ENCODE data around the gene ZW10.
"Not testable (repeated sequence)": the region's sequence is repeated elsewhere in the genome, so short reads cannot be mapped to it uniquely, and the experiment has no call there.

ZW10 gene, protein sequence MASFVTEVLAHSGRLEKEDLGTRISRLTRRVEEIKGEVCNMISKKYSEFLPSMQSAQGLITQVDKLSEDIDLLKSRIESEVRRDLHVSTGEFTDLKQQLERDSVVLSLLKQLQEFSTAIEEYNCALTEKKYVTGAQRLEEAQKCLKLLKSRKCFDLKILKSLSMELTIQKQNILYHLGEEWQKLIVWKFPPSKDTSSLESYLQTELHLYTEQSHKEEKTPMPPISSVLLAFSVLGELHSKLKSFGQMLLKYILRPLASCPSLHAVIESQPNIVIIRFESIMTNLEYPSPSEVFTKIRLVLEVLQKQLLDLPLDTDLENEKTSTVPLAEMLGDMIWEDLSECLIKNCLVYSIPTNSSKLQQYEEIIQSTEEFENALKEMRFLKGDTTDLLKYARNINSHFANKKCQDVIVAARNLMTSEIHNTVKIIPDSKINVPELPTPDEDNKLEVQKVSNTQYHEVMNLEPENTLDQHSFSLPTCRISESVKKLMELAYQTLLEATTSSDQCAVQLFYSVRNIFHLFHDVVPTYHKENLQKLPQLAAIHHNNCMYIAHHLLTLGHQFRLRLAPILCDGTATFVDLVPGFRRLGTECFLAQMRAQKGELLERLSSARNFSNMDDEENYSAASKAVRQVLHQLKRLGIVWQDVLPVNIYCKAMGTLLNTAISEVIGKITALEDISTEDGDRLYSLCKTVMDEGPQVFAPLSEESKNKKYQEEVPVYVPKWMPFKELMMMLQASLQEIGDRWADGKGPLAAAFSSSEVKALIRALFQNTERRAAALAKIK

DNA sequence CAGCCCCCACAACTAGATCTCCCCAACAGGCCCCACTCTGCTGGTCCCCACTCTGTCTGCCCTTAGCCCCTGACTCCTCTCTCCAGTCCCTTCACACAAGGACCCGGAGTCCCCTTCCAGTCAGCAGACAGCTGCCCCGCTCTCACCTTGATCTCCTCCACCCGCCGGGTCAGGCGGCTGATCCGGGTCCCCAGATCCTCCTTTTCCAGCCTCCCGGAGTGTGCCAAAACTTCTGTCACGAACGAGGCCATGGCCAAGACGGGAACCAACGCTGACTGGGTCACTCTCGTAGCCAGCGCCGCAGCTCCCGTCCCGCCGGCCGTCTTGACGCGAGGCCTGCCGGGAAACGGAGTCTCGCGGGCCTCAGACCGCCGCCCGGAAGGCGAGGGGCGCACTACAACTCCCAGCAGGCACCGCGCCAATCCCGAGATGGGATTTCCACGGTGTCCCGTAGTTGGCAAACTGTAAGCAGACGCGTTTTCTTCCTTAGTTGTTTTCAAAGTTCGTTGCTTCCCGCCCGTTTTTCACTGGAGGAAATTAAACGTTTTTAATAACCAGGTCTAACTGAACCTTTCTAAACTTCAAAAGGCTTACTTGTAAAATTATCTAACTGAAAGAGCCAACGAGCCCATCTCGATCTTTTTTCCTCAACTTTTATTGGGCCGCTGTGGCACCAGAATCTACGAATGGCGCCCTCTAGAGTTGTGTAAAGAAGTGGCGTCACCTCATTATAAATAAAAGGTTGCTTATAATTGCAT lies at the start of gene ZW10:
Gene ZW10 (minus strand): TSS at position 277 of the 758 bp plus-strand sequence. CDS start 26 bp downstream, at position 251.
- FAIRE-seq: peak; percentile 92

- no peak for FAIRE-seq
Measured at GRCh38 chr11:113818426-113818825, 44.9 kb upstream of the ZW10 start.

DNA sequence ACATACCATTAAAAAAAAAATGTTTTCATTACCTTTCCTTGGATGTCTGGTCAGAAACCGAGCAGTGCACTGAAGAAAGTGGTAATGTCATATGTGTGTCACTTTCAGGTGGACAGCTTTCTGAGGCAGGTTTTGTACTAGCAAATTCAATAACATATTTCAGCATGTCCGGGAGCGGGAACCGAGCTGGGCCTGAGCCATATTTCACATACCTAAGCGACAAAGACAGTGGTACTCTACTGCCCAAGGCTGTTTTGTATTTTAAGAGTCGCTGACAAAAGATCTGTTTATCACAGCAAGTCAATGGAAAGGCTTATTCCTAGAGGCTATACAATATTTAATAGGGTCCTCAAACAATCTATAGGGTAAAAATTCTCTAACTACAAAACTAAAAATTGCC lies 44.1 kb upstream of the ZW10 start:
- FAIRE-seq: no peak

DNA sequence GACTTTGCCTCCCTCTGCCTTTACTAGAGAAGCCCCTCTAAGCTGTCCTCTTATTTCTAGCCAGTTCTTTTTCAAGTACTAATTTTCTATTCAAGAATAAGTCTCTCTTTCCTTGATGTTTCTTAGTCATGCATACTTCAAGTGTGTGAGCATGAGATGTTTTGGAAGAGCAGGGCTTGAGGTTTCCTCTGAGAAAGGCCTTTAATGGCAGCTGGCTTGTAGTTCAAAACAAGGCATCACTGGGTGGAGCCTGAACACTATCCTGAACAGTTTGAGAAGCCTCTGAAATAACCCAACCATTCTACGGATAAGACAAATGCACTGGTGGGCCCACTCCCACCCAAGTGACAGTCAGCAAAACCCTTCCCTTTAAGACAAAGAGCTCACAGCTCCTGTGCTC lies 43.7 kb upstream of the ZW10 start:
- FAIRE-seq: no peak

DNA sequence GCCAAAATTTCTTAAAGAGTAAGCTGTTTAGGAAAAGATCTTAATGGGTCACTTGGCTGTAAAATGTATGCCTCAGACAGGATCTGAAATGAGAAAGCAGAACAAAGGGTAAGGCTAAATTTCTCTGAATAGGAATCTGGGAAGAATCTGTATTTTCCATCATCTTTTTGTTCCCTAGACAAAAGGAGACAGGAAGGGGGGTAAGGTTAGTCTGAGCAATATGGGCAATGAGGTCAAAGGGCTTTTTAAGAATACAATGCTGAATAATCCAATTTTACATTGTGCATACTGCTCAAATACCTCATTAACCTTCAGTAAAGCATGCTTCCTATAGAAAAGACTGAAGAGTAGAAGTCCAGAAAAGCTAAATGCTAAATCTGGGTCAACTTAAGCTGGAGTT lies 40.7 kb upstream of the ZW10 start:
- no peak for FAIRE-seq

DNA sequence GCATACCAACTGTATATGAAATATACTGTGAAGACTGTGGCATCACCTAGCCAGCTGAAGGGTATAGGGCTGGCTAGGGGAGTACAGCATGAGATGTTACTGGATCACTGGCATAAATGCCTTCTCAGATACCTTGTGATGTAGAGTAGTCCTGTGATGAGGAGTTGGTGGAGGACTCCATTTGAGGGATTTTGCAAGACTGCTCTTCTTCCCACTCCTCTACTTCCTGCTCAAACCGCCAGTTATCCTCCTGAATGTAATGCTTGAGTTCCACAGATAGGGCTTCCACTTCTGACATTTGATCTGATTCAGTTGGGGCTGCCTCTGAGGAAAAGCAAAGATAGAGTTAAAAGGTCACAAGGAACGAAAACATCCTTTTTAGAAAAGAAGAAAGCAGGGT lies 35.4 kb upstream of the ZW10 start:
- no peak for FAIRE-seq

- no peak for FAIRE-seq
Measured at GRCh38 chr11:113806406-113806805, 32.9 kb upstream of the ZW10 start.

DNA sequence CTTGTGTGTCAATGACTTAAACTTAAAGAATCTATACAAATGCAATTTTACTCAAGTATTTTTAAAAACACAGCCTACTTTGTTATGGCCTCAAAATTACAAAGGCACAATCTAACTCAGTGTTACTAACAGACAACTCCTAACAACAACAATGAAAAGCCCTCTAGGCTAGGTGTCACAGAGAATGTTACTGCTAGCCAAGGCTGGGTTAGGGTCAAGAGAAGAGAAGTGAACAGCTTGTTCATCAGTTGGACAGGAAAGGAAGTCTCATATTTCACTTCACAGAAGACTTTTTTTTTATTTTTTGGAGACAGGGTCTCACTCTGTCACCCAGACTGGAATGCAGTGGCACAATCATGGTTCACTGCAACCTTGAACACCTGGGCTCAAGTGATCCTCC lies 32.1 kb upstream of the ZW10 start:
- no peak for FAIRE-seq

DNA sequence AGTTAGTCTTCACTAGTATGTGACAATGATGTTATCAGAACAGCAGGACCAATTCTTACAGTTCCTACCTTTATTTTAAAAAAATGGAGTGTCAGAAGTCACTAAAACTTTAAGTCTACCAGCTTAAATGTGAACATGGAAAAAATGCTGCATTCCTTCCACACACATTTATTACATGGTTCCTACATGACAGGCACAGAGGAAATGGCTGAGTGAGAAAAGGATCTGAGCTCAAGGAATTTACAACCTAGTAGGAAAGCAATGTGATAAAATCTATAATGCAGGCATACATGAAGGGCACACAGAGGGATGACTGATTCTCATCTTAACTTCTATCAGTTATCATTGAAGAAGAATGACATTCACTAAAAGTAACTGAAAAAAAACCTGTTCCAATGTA lies 29.1 kb upstream of the ZW10 start:
- FAIRE-seq: no peak

- peak; percentile 45 for FAIRE-seq
Measured at GRCh38 chr11:113796663-113797259, 23.3 kb upstream of the ZW10 start.

GRCh38 chr11:113789675-113790320 lies 16.3 kb upstream of the ZW10 start:
- FAIRE-seq: no peak

GRCh38 chr11:113789016-113789415 lies 15.5 kb upstream of the ZW10 start:
- FAIRE-seq: not testable (repeated sequence)

DNA sequence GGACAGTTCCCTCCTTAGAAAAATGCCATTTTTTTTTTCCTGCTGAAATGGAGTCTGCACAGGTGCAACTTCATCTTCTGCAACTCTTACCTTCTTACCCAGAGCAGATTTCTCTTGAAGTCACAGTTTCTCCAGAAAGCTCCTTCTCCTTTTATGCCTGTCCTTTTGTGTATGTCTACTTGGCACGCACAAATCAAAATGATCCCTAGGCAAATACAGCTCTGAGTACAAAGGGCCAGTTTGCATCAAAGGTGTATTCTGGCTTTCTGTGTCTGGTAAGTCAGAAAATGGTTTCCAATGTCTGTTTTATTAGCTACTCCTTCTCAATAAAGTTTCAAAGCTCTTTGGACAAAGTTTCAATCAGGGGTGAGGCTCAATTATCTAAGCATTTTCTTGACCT lies 8.6 kb upstream of the ZW10 start:
- no peak for FAIRE-seq

GRCh38 chr11:113781682-113782081 lies 8.2 kb upstream of the ZW10 start:
- FAIRE-seq: no peak

DNA sequence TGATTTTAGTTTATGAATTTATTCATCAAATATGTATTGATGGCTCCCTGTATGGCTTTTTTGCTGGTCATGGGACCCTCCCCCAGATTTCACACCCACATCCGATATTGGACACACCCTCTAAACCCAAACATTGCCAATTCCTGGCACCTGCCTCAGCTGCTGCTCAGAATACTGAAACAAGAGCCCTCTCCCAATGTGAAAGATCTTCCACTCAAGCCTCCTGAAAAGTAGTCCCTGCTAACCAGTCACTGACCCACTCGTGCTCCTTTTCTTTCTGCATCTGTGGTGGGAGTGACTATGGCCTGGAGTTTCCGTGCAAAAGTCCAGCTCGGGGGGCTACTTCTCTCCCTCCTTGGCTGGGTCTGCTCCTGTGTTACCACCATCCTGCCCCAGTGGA lies 6.0 kb upstream of the ZW10 start, which contains the start of gene CLDN25:
Gene CLDN25 (plus strand): TSS at position 301 of the 400 bp plus-strand sequence. CDS start 0 bp downstream, at position 301.
- FAIRE-seq: no peak

DNA sequence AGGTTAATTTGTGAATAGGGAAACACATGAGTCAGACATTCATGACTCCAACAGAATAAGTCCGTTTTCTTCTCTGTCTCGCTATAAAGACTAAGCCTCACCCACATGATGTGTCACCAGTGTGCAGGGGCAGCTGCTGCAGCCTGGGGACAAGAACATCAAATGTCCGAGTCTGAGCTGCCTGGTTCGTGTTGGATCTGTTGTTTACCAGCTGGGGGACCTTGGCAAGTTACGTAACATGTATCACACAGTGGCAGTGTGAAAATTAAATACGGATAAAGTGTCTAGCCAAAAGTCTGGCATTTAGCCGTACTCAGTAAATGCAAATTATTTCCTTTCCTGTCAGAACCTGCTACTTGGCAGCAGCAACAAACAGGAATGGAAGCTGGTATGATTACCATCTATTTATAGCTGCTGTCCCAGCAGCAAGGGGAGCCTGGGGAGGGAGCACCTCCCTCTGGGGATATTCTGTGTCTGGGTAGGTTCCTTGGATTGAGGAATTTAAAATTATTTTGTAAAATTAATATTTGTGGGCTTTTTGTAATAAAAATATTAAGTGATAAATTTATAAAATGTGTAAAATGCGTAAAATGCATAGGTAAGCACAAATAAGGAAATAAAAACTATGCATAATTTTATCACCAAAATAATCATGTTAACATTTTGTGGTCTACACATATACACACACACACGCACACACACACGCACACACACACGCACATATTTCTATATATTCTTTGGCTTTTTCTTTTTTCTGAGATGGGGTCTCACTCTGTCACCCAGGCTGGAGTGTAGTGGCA lies 4.8 kb upstream of the ZW10 start:
- no peak for FAIRE-seq

- no peak for FAIRE-seq
Measured at GRCh38 chr11:113774174-113774503, 647 bp upstream of the ZW10 start.

GRCh38 chr11:113773092-113773415 lies 438 bp downstream of the ZW10 start:
- FAIRE-seq: no peak

- no peak for FAIRE-seq
Measured at GRCh38 chr11:113771964-113772363, 1.5 kb downstream of the ZW10 start.

DNA sequence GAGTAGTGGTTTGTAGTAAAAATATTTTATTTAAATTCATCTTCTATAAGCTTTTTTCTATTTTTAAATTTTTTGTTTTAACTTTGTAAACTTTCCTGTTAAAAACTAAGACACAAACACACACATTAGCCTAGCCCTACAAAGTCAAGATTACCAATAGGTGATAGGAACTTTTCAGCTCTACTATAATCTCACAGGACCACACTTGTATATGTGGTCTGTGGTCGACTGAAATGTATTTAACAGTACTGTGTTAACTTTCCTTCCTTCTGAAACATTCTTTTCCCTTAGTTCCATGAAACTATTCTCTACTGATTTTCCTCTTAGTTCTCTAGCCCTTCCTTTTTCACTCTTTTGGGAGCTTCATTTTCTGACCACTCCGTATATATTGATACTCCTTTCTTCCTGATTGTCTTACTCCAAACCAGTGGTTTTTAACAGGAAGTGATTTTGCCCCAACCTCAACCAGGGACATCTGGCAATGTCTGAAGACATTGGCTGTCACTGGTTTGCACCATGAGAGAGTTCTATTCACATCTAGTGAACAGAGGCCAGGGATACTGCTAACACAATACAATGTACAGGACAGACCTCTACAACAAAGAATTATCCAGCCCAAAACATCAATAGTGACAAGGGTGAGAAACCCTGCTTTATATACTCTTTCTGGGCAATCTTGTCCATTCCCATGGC lies 8.8 kb downstream of the ZW10 start:
- no peak for FAIRE-seq

DNA sequence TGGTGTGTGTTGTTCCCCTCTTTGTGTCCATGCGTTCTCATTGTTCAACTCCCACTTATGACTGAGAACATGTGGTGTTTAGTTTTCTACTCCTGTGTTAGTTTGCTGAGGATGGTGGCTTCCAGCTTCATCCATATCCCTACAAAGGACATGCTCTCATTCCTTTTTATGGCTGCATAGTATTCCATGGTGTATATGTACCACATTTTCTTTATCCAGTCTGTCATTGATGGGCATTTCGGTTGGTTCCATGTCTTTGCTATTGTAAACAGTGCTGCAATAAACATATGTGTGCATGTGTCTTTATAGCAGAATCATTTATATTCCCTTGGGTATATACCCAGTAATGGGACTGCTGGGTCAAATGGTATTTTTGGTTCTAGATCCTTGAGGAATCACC lies 10.5 kb downstream of the ZW10 start:
- FAIRE-seq: not testable (repeated sequence)
